Duodenal mucosa (tissue), 2 donors: ENCODE results near the gene MAPK11.
A peak's percentile ranks its signal among the peaks of the same experiment; 100 is the strongest.

Experiments used
- H3K27ac ChIP-seq: one replicate; pipeline ENCODE4 v1.7.0; 2013; ENCODE audit warnings: low read depth, low read length
- H3K27me3 ChIP-seq, 2 donors: one replicate each; pipeline ENCODE4 v1.7.0; 2013; ENCODE audit warnings: low read length in 2 of 2, control low read depth in 1 of 2; ENCODE audit not compliant: insufficient read depth in 2 of 2, control insufficient read depth in 1 of 2
- H3K36me3 ChIP-seq, 2 donors: one replicate each; pipeline ENCODE4 v1.7.0; 2013; ENCODE audit warnings: low read length in 2 of 2, control low read depth in 1 of 2; ENCODE audit not compliant: insufficient read depth in 2 of 2, control insufficient read depth in 1 of 2
- H3K4me1 ChIP-seq, 2 donors: one replicate each; pipeline ENCODE4 v1.7.0; 2013; ENCODE audit warnings: low read length in 2 of 2, control low read depth in 1 of 2; ENCODE audit not compliant: insufficient read depth in 2 of 2, control insufficient read depth in 1 of 2
- H3K4me3 ChIP-seq, 2 donors: one replicate each; pipeline ENCODE4 v1.7.0; 2013; ENCODE audit warnings: low read length in 2 of 2, low read depth in 1 of 2
- H3K9ac ChIP-seq, 2 donors: one replicate each; pipeline ENCODE4 v1.7.0; 2013; ENCODE audit warnings: low read length in 2 of 2, low read depth in 1 of 2
- H3K9me3 ChIP-seq, 2 donors: one replicate each; pipeline ENCODE4 v1.7.0; 2013; ENCODE audit warnings: low read length in 2 of 2, control low read depth in 1 of 2; ENCODE audit not compliant: control insufficient read depth in 1 of 2

MAPK11 gene

GRCh38 chr22:50296658-50297490 lies 26.7 kb upstream of the MAPK11 start:
- peaks cover 67 to 70% of the 10 kb centered on the region in 2 donors for H3K4me1 ChIP-seq
- H3K27ac ChIP-seq = no peak overlapping the region
- H3K4me3 ChIP-seq = peak overlapping the region in 1 of 2 donors; percentile 28
- peaks cover 0 to 4% of the 10 kb centered on the region in 2 donors for H3K36me3 ChIP-seq
- H3K27me3 ChIP-seq = no peaks in the 10 kb centered on the region
- H3K9ac ChIP-seq = peak overlapping the region in 1 of 2 donors; percentile 19
- H3K9me3 ChIP-seq = no peaks in the 10 kb centered on the region

GRCh38 chr22:50294319-50294656 lies 24.1 kb upstream of the MAPK11 start:
- no peaks in the 10 kb centered on the region for H3K27me3 ChIP-seq
- peaks cover 16 to 28% of the 10 kb centered on the region in 2 donors for H3K36me3 ChIP-seq
- H3K27ac ChIP-seq = peak overlapping the region; percentile 80
- H3K4me3 ChIP-seq = peak overlapping the region; percentile 40 to 45
- peak overlapping the region; percentile 49 to 65 for H3K9ac ChIP-seq
- peaks cover 53 to 55% of the 10 kb centered on the region in 2 donors for H3K4me1 ChIP-seq
- H3K9me3 ChIP-seq = no peaks in the 10 kb centered on the region

GRCh38 chr22:50293441-50294318 lies 23.5 kb upstream of the MAPK11 start:
- no peaks in the 10 kb centered on the region for H3K27me3 ChIP-seq
- peak overlapping the region; percentile 49 to 65 for H3K9ac ChIP-seq
- peaks cover 20 to 34% of the 10 kb centered on the region in 2 donors for H3K36me3 ChIP-seq
- H3K9me3 ChIP-seq = no peaks in the 10 kb centered on the region
- H3K4me3 ChIP-seq = peak overlapping the region; percentile 40 to 45
- peak overlapping the region; percentile 83 for H3K27ac ChIP-seq
- peaks cover 49 to 51% of the 10 kb centered on the region in 2 donors for H3K4me1 ChIP-seq

GRCh38 chr22:50292643-50293440 lies 22.7 kb upstream of the MAPK11 start:
- Histone ChIP-seq H3K9me3 (no peaks in the 10 kb centered on the region), H3K4me3 (peak overlapping the region in 1 of 2 donors; percentile 45), H3K4me1 (peaks cover 43% of the 10 kb centered on the region in 2 donors), H3K9ac (no peak overlapping the region), H3K27me3 (no peaks in the 10 kb centered on the region), H3K27ac (no peak overlapping the region), H3K36me3 (peaks cover 20 to 43% of the 10 kb centered on the region in 2 donors)

GRCh38 chr22:50289942-50290630 lies 19.9 kb upstream of the MAPK11 start:
- Histone ChIP-seq H3K4me3 (no peak overlapping the region), H3K27me3 (no peaks in the 10 kb centered on the region), H3K9ac (no peak overlapping the region), H3K36me3 (peaks cover 23 to 64% of the 10 kb centered on the region in 2 donors), H3K4me1 (peaks cover 24 to 25% of the 10 kb centered on the region in 2 donors), H3K9me3 (no peaks in the 10 kb centered on the region), H3K27ac (no peak overlapping the region)

- peaks cover 23 to 68% of the 10 kb centered on the region in 2 donors for H3K36me3 ChIP-seq
These were observed 19.2 kb upstream of the MAPK11 start for GRCh38 chr22:50289151-50289941.

GRCh38 chr22:50287731-50288130 lies 17.6 kb upstream of the MAPK11 start:
- no peaks in the 10 kb centered on the region for H3K9me3 ChIP-seq
- no peak overlapping the region for H3K27ac ChIP-seq
- H3K9ac ChIP-seq = no peak overlapping the region
- H3K4me1 ChIP-seq = peaks cover 8 to 10% of the 10 kb centered on the region in 2 donors
- no peaks in the 10 kb centered on the region for H3K27me3 ChIP-seq
- no peak overlapping the region for H3K4me3 ChIP-seq
- H3K36me3 ChIP-seq = peaks cover 23 to 78% of the 10 kb centered on the region in 2 donors

More at GRCh38 chr22:50289151-50289941, 19.2 kb upstream of the MAPK11 start:
- no peaks in the 10 kb centered on the region for H3K9me3 ChIP-seq
- H3K4me1 ChIP-seq = peaks cover 18 to 20% of the 10 kb centered on the region in 2 donors
- H3K9ac ChIP-seq = no peak overlapping the region
- H3K27ac ChIP-seq = no peak overlapping the region
- H3K27me3 ChIP-seq = no peaks in the 10 kb centered on the region
- no peak overlapping the region for H3K4me3 ChIP-seq

GRCh38 chr22:50286701-50287318 lies 16.6 kb upstream of the MAPK11 start:
- Histone ChIP-seq H3K4me3 (no peak overlapping the region), H3K9me3 (no peaks in the 10 kb centered on the region), H3K36me3 (peaks cover 25 to 86% of the 10 kb centered on the region in 2 donors), H3K27ac (no peak overlapping the region), H3K4me1 (peaks cover 6 to 7% of the 10 kb centered on the region in 2 donors), H3K9ac (no peak overlapping the region), H3K27me3 (no peaks in the 10 kb centered on the region)
